GM18868 (cell line): ENCODE data around the gene S100A7A.
"Not testable (repeated sequence)": the region's sequence is repeated elsewhere in the genome, so short reads cannot be mapped to it uniquely, and the experiment has no call there.

Experiments
- ATAC-seq: cut with Tn5 transposase; IDR thresholded peaks from one replicate; pipeline ENCODE4 v1.9.1; 2021; ENCODE audit warnings: mild to moderate bottlenecking, moderate library complexity; ENCODE audit not compliant: unreplicated experiment

The S100A7A gene

DNA sequence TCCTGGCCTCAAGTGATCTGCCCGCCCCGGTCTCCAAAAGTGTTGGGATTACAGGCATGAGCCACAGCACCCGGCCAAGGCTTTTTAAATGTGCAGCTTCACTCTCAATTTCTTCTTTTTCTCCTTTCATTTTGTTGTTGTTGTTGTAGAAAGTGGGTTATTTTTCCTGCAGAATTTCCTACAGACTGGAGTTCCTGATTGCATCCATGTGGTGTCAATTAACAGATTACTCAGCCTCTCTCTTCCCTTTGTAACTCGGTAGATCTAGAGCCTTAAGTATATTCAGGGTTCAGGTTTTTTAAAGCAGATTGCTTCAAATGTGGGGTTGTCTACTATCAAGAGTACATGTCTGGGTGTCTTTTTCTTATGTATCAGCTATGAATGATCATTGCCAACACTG lies 32.5 kb downstream of the S100A7A start:
- not testable (repeated sequence) for ATAC-seq

DNA sequence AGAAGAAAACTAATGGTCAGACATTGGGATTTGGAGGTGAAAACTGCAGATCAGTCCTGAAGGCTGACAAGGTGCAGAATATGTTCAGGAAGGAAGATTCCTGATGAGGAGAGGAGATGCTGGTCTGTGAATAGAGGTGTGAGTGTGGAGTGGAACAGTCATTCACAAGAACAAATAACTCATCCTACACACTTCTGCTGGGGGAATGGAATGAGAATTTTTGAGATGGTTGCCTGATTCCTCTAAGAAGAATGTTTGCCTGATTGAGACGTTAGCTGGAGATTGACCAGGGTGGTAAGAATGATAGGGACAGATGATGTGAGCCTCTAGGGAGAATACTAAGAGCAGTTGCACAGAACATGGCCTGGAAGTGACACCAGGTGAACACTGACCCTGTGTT lies 40.1 kb downstream of the S100A7A start:
- no peak for ATAC-seq

DNA sequence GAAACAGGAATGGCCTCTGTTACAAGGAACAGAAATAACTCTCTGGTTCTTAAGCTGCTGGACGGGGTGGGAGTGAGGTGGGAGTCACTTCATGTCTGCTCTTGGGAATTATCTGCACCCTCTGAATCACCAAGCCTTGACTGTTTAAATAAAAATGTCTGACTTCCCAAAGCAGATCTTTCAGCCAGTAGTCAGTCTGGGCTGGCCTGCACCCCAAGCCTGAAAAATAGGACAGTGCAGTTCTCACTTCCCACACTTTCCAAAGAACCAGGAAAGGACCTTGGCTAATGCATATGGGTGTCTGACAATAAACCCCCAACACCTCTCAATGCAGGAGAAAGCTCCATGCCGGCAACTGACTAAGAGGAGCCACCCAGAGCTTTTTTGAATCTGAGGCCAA lies 43.3 kb downstream of the S100A7A start:
- ATAC-seq, result no peak

DNA sequence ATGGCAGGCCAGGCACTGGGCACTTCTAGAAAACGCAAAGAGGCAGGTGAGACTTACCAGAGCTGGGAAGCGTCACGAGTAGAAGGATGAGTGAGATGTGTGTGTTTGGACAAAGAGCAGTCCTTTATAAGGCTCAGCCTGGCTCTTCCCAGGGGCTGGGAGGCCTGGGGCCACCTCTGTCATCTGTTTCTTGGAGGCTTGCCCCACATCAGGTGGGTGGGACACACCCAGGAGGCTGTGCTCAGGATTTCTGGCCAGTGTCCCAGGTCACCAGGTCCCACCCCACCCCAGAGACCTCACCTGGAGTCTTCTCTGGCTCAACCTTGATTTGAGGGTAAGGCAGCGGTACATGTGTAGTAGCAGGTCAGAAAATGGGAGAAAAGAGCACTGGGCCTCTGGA lies 44.2 kb downstream of the S100A7A start, which contains the start of gene S100A7:
S100A7 (minus strand) TSS at position 101 of the 400 bp plus-strand sequence. CDS start 1,638 bp downstream, outside the sequence.
- no peak for ATAC-seq

DNA sequence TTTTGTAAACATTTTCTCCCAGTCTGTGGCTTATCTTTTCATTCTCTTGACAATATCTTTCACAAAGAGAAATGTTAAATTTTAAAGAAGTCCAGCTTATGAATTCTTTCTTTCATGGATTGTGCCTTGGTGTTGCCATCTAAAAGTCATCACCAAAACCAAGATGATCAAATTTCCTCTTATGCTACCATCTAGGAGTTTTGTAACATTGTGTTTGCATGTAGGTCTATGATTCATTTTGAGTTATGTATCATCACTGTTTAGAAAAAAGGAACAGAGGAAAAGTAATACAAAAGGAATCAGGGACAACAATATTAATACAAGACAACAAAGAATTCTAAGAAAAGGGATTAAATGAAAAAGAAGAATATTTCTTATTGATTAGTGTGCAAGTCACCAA lies 46.4 kb downstream of the S100A7A start:
- not testable (repeated sequence) for ATAC-seq

DNA sequence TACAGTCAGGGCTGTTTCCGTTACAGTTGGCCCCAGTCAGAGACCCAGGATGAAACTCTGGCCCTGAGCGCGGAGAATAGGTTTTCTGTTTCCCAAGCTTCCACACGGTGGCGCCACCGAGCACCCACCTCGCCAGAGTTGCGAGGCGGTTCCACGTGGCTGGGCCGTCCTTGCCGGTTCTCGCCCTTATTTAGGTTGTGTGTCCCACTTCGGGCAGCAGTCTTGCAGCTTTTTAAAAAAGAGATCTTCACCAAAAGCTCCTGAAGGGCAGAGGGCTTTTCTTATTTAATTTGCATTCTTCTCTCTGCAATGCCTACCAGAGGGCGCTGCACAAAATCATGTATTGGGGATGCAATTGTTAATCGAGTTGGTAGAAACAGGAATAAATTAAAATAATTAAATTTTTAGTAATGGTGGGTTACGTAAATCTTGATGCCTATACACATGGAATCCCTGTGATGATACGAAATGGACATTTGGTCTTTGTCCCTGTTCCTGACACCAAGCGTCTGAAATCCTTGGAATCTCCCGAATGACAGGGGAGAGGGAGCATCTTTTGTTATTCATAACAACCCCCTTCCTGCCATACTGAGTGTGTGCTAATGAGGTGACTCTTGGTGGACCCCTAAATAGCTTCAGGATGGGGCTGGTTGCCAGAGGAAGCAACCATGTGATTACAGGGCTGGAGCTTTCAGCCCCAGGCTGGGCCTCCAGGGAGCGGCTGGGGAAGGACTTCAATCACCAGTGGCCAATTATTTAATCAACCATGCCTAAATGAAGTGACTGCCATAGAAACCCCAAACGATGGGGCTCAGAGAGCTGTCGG lies 49.7 kb downstream of the S100A7A start:
- no peak for ATAC-seq

DNA sequence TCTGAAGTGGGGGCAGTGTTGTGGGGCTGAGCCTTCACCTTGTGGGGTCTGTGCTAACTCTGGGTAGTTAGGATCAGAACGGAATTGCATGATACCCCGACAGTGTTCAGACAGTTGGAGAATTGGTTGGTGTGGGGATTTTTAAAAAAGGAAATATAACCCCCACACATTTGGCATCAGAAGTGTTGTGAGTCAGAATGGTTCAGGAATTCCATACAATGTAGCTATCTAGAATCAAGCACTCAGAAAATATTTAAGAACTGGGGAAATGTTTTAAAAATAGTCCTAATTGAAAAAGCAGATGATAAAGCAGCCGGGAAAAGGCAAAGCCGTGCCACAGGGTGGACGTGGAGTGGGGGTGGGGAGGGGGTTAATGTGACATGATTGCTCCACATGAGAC lies 50.6 kb downstream of the S100A7A start:
- ATAC-seq, result no peak

DNA sequence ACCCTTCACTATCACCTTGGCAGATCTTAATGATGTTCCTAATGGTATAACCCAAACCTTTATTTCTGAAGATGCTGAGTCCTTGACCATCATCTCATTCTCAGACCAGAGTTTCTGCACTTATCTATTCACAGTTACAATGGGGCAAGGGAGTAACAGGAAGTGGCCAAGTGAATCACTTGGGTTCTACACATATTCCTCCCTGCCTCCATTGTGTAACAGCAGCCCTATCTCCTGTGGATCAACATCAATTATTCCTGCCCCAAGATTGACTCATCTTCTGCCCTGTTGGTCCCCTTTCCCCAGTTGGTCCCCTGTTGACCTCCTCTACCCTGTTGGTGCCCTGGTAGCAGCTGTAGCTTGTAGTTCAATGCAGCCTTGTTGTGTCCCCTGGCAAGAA lies 54.4 kb downstream of the S100A7A start:
- no peak for ATAC-seq
